Keratinocyte (primary cell): ENCODE data around the gene MED31. TPM values are rescaled to one million over a fixed set of nuclear protein-coding genes. Genes with fewer than 3 reads are reported as not detected.

Experiments used
- DNase-seq: peaks from one replicate; pipeline ENCODE4 v3.0.0-alpha.2; 2011; ENCODE audit warnings: low read depth, missing footprints, low spot score
- FAIRE-seq: peaks from 2 replicates; lab custom pipeline; 2011; peaks lifted over from hg19 to GRCh38; lab: Jason Lieb, UNC
- H2AFZ ChIP-seq: 2 replicates; pipeline ENCODE4 v1.6.0; 2012; ENCODE audit warnings: low read length, control low read depth, inconsistent platforms; ENCODE audit not compliant: control insufficient read depth
- H3K27ac ChIP-seq: 2 replicates; pipeline ENCODE4 v1.5.1; 2011; ENCODE audit warnings: low read length; ENCODE audit not compliant: control insufficient read depth, insufficient read depth
- H3K27me3 ChIP-seq: 3 replicates; pipeline ENCODE4 v1.6.0; 2011; ENCODE audit warnings: low read length; ENCODE audit not compliant: control insufficient read depth, insufficient read depth; ENCODE audit errors: extremely low read depth
- H3K36me3 ChIP-seq, 2 experiments: 2 replicates in 1 of 2; 3 replicates in 1 of 2; pipeline ENCODE4 v1.5.1; 2011; ENCODE audit warnings: low read length in 2 of 2, mild to moderate bottlenecking in 1 of 2; ENCODE audit not compliant: control insufficient read depth in 2 of 2, insufficient read depth in 2 of 2; ENCODE audit errors: extremely low read depth in 1 of 2
- H3K4me1 ChIP-seq: 3 replicates; pipeline ENCODE4 v1.5.1; 2011; ENCODE audit warnings: low read length; ENCODE audit not compliant: control insufficient read depth, insufficient read depth; ENCODE audit errors: extremely low read depth
- H3K4me2 ChIP-seq: 3 replicates; pipeline ENCODE4 v1.6.0; 2011; ENCODE audit warnings: low read depth, low read length; ENCODE audit not compliant: control insufficient read depth, insufficient read depth; ENCODE audit errors: extremely low read depth
- H3K4me3 ChIP-seq, 3 experiments: fragments of 200-600 bp in 1 of 3; sonication (generic) in 1 of 3; 2 replicates in 2 of 3; 3 replicates in 1 of 3; pipeline ENCODE4 v1.5.1; 2011 to 2016; ENCODE audit warnings: low read length in 3 of 3, mild to moderate bottlenecking in 3 of 3, control low read depth in 2 of 3, inconsistent platforms in 1 of 3, low read depth in 1 of 3, mixed read lengths in 1 of 3, mixed run types in 1 of 3, moderate library complexity in 1 of 3; ENCODE audit not compliant: control insufficient read depth in 2 of 3, insufficient read depth in 2 of 3; ENCODE audit errors: extremely low read depth in 1 of 3
- H3K79me2 ChIP-seq: 2 replicates; pipeline ENCODE4 v1.6.0; 2012; ENCODE audit warnings: low read length; ENCODE audit not compliant: control insufficient read depth, insufficient read depth
- H3K9ac ChIP-seq: 3 replicates; pipeline ENCODE4 v1.6.0; 2011; ENCODE audit warnings: low read length; ENCODE audit not compliant: control insufficient read depth, insufficient read depth; ENCODE audit errors: extremely low read depth
- H3K9me1 ChIP-seq: 3 replicates; pipeline ENCODE4 v1.6.0; 2011; ENCODE audit warnings: low read length; ENCODE audit not compliant: control insufficient read depth, insufficient read depth; ENCODE audit errors: extremely low read depth
- H3K9me3 ChIP-seq: 2 replicates; pipeline ENCODE4 v1.5.1; 2012; ENCODE audit warnings: low read depth, low read length; ENCODE audit not compliant: control insufficient read depth
- H4K20me1 ChIP-seq: 3 replicates; pipeline ENCODE4 v1.6.0; 2011; ENCODE audit warnings: low read length; ENCODE audit not compliant: control insufficient read depth, insufficient read depth; ENCODE audit errors: extremely low read depth
- EZH2 ChIP-seq: IDR thresholded peaks from one replicate; pipeline ENCODE4 v1.6.1; 2012; ENCODE audit warnings: inconsistent platforms, mild to moderate bottlenecking, low read length, moderate library complexity
- dilution Hi-C: fragments of 300-500 bp; cut with MboI; formaldehyde crosslinking; loops from one replicate; pipeline ENCODE4 v1.7.0; 2020; ENCODE audit warnings: low sequenced_read_pairs; ENCODE audit not compliant: extremely low pct_ligation_motif_present
- polyA minus RNA-seq, 3 experiments: library from RNA; depleted of rRNA, polyadenylated mRNA; stranded (reverse); fragments of >200 nt; gene quantifications; 1 replicate in 1 of 3; 2 replicates in 1 of 3; 3 replicates in 1 of 3; pipeline ENCODE4 v1.2.3, GENCODE V29; 2011
- polyA plus RNA-seq, 5 experiments: library from polyadenylated mRNA; depleted of rRNA in 3 of 5; stranded (reverse) in 3 of 5; stranded (forward) in 1 of 5; unstranded in 1 of 5; fragments of >200 nt; gene quantifications; 1 replicate in 1 of 5; 2 replicates in 3 of 5; 3 replicates in 1 of 5; pipeline versions ENCODE4 v1.2.1 to v1.2.3, GENCODE V29; 2011 to 2012; ENCODE audit warnings: missing spikeins in 2 of 5, low read depth in 1 of 5, low replicate concordance in 1 of 5
- TF ChIP-seq, protein P1 (sequence below), 3 experiments: IDR thresholded peaks in 1 of 3; conservative IDR thresholded peaks in 1 of 3; optimal IDR thresholded peaks in 1 of 3; 2 replicates in 2 of 3; 3 replicates in 1 of 3; pipeline versions ENCODE3 to v1.5.1; 2011; ENCODE audit warnings: low read length in 3 of 3, mild to moderate bottlenecking in 3 of 3, moderate library complexity in 2 of 3, control low read depth in 1 of 3, inconsistent platforms in 1 of 3; ENCODE audit not compliant: insufficient read depth in 2 of 3; ENCODE audit errors: extremely low read depth in 1 of 3

MED31 gene
- 21.7 to 49.0 TPM (median 30.6 TPM) in 3 replicates for polyA plus RNA-seq
- polyA plus RNA-seq (2011; ENCODE audit: low read depth), result 11.7 TPM
- polyA plus RNA-seq (2011; cell fraction: cytosol; rRNA removed), result 17.8 and 43.6 TPM in 2 replicates
- polyA plus RNA-seq (2011; cell fraction: nucleus; rRNA removed), result 33.3 and 34.8 TPM in 2 replicates
- polyA plus RNA-seq (2012; ENCODE audit: low replicate concordance), result 21.5 and 26.7 TPM in 2 replicates
- polyA minus RNA-seq, result 4.6 to 7.8 TPM (median 5.8 TPM) in 3 replicates
- 3.3 TPM for polyA minus RNA-seq (2011; cell fraction: cytosol; rRNA and poly(A)+ RNA removed)
- 3.0 and 5.8 TPM in 2 replicates for polyA minus RNA-seq (2011; cell fraction: nucleus; rRNA and poly(A)+ RNA removed)

DNA sequence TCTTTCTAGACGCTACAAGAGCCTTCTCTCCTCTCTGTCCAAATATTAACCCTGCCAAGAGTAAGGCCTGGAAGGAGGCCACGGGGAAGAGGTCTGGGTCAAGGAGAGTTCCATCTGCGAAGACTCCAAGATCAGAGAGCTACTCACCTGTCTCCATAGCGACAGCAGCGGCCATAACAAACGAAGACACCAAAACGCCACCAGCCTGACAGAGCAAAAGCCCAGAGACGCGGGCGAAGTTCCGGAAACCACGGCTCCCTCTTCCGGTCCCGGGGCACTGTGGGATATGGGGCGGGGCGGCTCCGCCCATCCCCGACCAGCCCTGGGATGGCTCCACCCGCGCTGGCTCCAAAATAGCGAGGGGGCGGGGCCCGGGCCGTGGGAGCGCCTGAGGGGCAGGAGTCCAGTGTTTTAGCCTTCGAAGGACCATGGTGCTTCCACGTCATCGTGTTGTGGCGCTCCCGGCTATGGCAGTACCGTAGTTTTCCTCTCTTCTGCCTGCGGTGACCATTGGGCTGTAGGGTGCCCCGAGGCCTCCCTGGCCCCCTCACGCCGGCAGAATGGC, at the start of gene MED31, which contains the start of gene C17orf100:
Gene MED31 (minus strand): TSS at position 252 of the 565 bp plus-strand sequence. CDS start 77 bp downstream, at position 175.
Gene C17orf100 (plus strand): TSS at position 409 of the 565 bp plus-strand sequence. CDS start 152 bp downstream, at position 561.
- Histone ChIP-seq H3K27me3 (no peaks in the 10 kb centered on the region), H3K36me3 (peaks cover 9 to 10% of the 10 kb centered on the region in 2 experiments), H3K9me1 (no peaks in the 10 kb centered on the region), H3K4me1 (peaks cover 48% of the 10 kb centered on the region), H3K9me3 (no peaks in the 10 kb centered on the region), H3K27ac (peak within 1 kb of the TSS; percentile 92), H2AFZ (peak within 1 kb of the TSS; percentile 88), H3K4me3 (peak within 1 kb of the TSS; percentile 80 to 97 (median 90)), H3K4me2 (peak within 1 kb of the TSS; percentile 63), H3K79me2 (peaks cover 42% of the 10 kb centered on the region), H4K20me1 (no peaks in the 10 kb centered on the region), H3K9ac (peak within 1 kb of the TSS; percentile 96)
- DNase-seq (no peak), FAIRE-seq (peak; percentile 69)
- dilution Hi-C loops, result no loop called here
- TF ChIP-seq, protein P1, sequence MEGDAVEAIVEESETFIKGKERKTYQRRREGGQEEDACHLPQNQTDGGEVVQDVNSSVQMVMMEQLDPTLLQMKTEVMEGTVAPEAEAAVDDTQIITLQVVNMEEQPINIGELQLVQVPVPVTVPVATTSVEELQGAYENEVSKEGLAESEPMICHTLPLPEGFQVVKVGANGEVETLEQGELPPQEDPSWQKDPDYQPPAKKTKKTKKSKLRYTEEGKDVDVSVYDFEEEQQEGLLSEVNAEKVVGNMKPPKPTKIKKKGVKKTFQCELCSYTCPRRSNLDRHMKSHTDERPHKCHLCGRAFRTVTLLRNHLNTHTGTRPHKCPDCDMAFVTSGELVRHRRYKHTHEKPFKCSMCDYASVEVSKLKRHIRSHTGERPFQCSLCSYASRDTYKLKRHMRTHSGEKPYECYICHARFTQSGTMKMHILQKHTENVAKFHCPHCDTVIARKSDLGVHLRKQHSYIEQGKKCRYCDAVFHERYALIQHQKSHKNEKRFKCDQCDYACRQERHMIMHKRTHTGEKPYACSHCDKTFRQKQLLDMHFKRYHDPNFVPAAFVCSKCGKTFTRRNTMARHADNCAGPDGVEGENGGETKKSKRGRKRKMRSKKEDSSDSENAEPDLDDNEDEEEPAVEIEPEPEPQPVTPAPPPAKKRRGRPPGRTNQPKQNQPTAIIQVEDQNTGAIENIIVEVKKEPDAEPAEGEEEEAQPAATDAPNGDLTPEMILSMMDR (optimal IDR thresholded peaks at IDR 0.05 in 1 of 3, IDR thresholded peaks at IDR 0.05 in 1 of 3, conservative IDR thresholded peaks at IDR 0.05 in 1 of 3; ENCODE audit: extremely low read depth in 1 of 3, insufficient read depth in 2 of 3, low read length in 3 of 3), result no peak
- TF ChIP-seq EZH2, result no peak

DNA sequence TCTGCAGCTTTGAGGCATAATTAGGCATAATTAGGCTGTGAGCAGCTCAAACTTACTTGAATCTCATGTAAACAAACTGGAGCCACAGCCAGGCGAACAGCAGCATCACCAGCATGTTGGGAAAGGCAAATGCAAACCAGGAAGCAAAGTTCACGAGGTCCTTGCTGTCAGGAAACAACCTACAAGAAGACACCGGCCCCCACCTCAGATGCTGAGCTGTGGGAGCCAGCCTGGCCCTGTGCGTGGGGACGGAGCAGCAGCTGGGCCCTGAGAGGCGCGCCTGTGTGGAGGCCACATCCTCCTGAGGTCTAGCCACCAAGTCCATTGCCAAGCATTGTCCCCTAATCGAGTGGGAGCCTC, 49.5 kb upstream of the MED31 start:
- dilution Hi-C loops, result no loop called here
- H3K36me3 ChIP-seq, result no peaks in the 10 kb centered on the region
- no peaks in the 10 kb centered on the region for H3K9me1 ChIP-seq
- H3K4me2 ChIP-seq, result no peak overlapping the region
- H3K4me1 ChIP-seq, result no peaks in the 10 kb centered on the region
- no peak overlapping the region for H3K4me3 ChIP-seq
- H3K9me3 ChIP-seq, result no peaks in the 10 kb centered on the region
- no peak overlapping the region for H3K27ac ChIP-seq
- no peak overlapping the region for H2AFZ ChIP-seq
- no peaks in the 10 kb centered on the region for H3K79me2 ChIP-seq
- H3K27me3 ChIP-seq, result peaks cover 19% of the 10 kb centered on the region
- H4K20me1 ChIP-seq, result no peaks in the 10 kb centered on the region
- TF ChIP-seq, protein P1 (optimal IDR thresholded peaks at IDR 0.05 in 1 of 3, IDR thresholded peaks at IDR 0.05 in 1 of 3, conservative IDR thresholded peaks at IDR 0.05 in 1 of 3; ENCODE audit: extremely low read depth in 1 of 3, insufficient read depth in 2 of 3, low read length in 3 of 3), result no peak
- no peak for TF ChIP-seq EZH2
- FAIRE-seq (no peak), DNase-seq (no peak)
- H3K9ac ChIP-seq, result no peak overlapping the region
